ENCODE measurements around the gene TLDC2.
A peak's percentile ranks its signal among the peaks of the same experiment; 100 is the strongest.
"Not testable (repeated sequence)": the region's sequence is repeated elsewhere in the genome, so short reads cannot be mapped to it uniquely, and the experiment has no call there.

TLDC2 gene

DNA sequence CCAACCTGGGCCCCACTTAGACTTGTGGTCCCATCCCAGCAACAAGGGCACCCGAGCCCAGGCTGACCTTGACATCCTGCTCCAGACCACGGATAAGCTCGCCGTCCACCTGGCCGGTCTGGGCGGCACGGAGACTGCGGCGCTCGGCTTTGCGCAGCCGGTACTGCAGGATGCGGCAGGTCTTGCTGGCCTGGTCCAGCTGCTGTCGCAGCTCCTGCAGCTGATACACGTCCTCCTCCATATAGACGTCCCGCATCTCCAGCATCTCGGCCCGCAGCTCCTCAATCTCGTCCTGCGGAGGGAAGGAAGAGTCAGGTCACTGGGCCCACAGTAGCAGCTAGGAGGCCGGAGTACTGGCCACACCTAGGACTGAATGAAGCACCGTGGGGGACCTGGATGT, 36.8 kb upstream of the TLDC2 start:
- Histone ChIP-seq H3K9ac (ENCODE audit: low read length) (no peak overlapping the region), H3K36me3 (ENCODE audit: control insufficient read depth, insufficient read depth, low read length) (no peaks in the 10 kb centered on the region), H3K9me3 (ENCODE audit: control insufficient read depth, low read length) (no peaks in the 10 kb centered on the region), H3K4me1 (ENCODE audit: control insufficient read depth, insufficient read depth, low read length) (peaks cover 27% of the 10 kb centered on the region), H3K27me3 (ENCODE audit: control insufficient read depth, insufficient read depth, low read length) (no peaks in the 10 kb centered on the region), H3K4me3 (ENCODE audit: low read length) (no peak overlapping the region)

DNA sequence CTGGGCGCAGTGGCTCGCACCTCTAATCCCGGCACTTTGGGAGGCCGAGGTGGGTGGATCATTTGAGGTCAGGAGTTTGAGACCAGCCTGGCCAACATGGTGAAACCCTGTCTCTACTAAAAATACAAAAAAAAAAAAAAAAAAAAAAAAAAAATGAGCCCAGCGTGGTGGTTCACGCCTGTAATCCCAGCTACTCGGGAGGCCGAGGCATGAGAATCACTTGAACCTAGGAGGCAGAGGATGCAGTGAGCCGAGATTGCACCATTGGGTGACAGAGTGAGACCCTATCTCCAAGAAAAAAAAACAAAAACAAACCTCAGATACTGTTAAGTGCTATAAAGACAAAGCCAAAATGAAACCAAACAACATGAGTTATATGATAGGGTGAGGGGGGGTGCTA, 34.9 kb upstream of the TLDC2 start:
- H3K9ac ChIP-seq (ENCODE audit: low read length); H3K9me3 ChIP-seq (ENCODE audit: control insufficient read depth, low read length); H3K4me3 ChIP-seq (ENCODE audit: low read length); H3K36me3 ChIP-seq (ENCODE audit: control insufficient read depth, insufficient read depth, low read length); H3K27me3 ChIP-seq (ENCODE audit: control insufficient read depth, insufficient read depth, low read length): not testable (repeated sequence)
- H3K4me1 ChIP-seq (ENCODE audit: control insufficient read depth, insufficient read depth, low read length): peaks cover 18% of the 10 kb centered on the region

GRCh38 chr20:36845288-36845971, 30.5 kb upstream of the TLDC2 start:
- no peaks in the 10 kb centered on the region for H3K9me3 ChIP-seq (ENCODE audit: control insufficient read depth, low read length)
- H3K4me1 ChIP-seq (ENCODE audit: control insufficient read depth, insufficient read depth, low read length): peaks cover 14% of the 10 kb centered on the region
- H3K4me3 ChIP-seq (ENCODE audit: low read length): no peak overlapping the region
- H3K27me3 ChIP-seq (ENCODE audit: control insufficient read depth, insufficient read depth, low read length): no peaks in the 10 kb centered on the region
- no peaks in the 10 kb centered on the region for H3K36me3 ChIP-seq (ENCODE audit: control insufficient read depth, insufficient read depth, low read length)
- H3K9ac ChIP-seq (ENCODE audit: low read length): no peak overlapping the region

- H3K9me3 ChIP-seq (ENCODE audit: control insufficient read depth, low read length): peaks cover 3% of the 10 kb centered on the region
- no peaks in the 10 kb centered on the region for H3K36me3 ChIP-seq (ENCODE audit: control insufficient read depth, insufficient read depth, low read length)
- H3K9ac ChIP-seq (ENCODE audit: low read length): no peak overlapping the region
- no peak overlapping the region for H3K4me3 ChIP-seq (ENCODE audit: low read length)
- no peaks in the 10 kb centered on the region for H3K27me3 ChIP-seq (ENCODE audit: control insufficient read depth, insufficient read depth, low read length)
- peaks cover 23% of the 10 kb centered on the region for H3K4me1 ChIP-seq (ENCODE audit: control insufficient read depth, insufficient read depth, low read length)
These were observed 28.8 kb upstream of the TLDC2 start for GRCh38 chr20:36847009-36847709.

DNA sequence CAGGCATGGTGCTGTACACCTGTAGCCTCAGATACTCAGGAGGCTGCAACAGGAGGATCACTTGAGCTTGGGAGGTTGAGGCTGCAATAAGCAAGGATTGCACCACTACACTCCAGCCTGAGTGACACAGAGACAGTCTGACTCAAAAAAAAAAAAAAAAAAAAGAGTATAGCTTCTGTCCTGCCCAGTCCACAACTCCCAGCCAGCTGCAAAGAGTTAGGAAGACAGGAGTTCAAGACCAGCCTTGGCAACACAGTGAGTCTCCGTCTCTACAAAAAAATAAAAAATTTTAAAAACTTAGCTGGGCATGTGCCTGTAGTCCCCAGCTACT, 28.3 kb upstream of the TLDC2 start:
- peaks cover 26% of the 10 kb centered on the region for H3K4me1 ChIP-seq (ENCODE audit: control insufficient read depth, insufficient read depth, low read length)
- H3K36me3 ChIP-seq (ENCODE audit: control insufficient read depth, insufficient read depth, low read length): no peaks in the 10 kb centered on the region
- no peak overlapping the region for H3K4me3 ChIP-seq (ENCODE audit: low read length)
- H3K9ac ChIP-seq (ENCODE audit: low read length): no peak overlapping the region
- no peaks in the 10 kb centered on the region for H3K27me3 ChIP-seq (ENCODE audit: control insufficient read depth, insufficient read depth, low read length)
- H3K9me3 ChIP-seq (ENCODE audit: control insufficient read depth, low read length): peaks cover 3% of the 10 kb centered on the region

DNA sequence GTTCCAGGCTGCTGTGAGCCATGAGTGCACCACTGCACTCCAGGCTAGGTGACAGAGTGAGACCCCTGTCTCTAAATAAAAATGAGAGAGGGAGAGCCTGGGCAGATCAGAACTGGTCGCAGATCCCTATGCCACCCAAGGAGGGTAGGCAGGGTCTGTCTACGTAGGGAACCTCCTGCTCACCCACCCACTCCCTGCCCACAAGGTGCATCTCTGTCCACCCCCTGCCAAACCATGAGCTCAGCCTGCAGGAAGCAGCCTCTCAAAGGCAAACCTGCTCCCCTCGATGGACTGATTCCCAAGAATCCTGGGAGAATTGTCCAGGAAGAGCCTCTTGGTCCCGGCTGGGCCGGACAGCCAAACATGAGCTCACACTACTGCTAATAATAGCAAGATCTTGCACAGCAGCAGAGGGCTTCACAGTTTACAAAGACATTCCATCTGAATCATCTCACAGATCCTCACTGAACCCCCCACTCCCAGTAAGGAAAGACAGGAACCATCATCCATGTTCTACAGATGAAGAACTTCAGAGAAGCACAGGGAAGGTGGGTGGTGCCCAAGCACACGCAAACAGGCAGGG, 27.8 kb upstream of the TLDC2 start:
- Histone ChIP-seq H3K27me3 (ENCODE audit: control insufficient read depth, insufficient read depth, low read length) (no peaks in the 10 kb centered on the region), H3K36me3 (ENCODE audit: control insufficient read depth, insufficient read depth, low read length) (no peaks in the 10 kb centered on the region), H3K9me3 (ENCODE audit: control insufficient read depth, low read length) (peaks cover 3% of the 10 kb centered on the region), H3K9ac (ENCODE audit: low read length) (no peak overlapping the region), H3K4me1 (ENCODE audit: control insufficient read depth, insufficient read depth, low read length) (peaks cover 21% of the 10 kb centered on the region), H3K4me3 (ENCODE audit: low read length) (no peak overlapping the region)

DNA sequence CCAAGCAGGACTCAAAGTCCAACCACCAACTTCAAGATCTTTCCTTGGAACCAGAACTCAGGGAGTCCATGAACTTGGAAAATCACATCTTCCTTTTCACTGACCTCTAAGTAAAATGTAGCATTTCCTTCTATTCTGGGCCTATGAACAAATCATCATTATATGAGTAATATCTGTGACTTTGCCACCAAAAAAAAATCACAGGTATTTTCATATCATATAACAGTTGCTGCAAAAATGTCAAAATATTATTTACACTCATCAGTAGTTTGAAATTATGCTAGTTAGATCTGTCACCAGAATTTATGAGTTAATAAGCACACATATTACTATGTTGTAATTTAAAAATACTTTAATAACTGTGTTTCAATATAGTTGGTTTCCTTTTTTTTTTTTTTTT, 27.3 kb upstream of the TLDC2 start:
- Histone ChIP-seq H3K9ac (ENCODE audit: low read length) (no peak overlapping the region), H3K9me3 (ENCODE audit: control insufficient read depth, low read length) (peaks cover 3% of the 10 kb centered on the region), H3K4me1 (ENCODE audit: control insufficient read depth, insufficient read depth, low read length) (peaks cover 19% of the 10 kb centered on the region), H3K36me3 (ENCODE audit: control insufficient read depth, insufficient read depth, low read length) (no peaks in the 10 kb centered on the region), H3K4me3 (ENCODE audit: low read length) (no peak overlapping the region), H3K27me3 (ENCODE audit: control insufficient read depth, insufficient read depth, low read length) (no peaks in the 10 kb centered on the region)

GRCh38 chr20:36849333-36850065, 26.4 kb upstream of the TLDC2 start:
- Histone ChIP-seq H3K9ac (ENCODE audit: low read length) (no peak overlapping the region), H3K36me3 (ENCODE audit: control insufficient read depth, insufficient read depth, low read length) (no peaks in the 10 kb centered on the region), H3K27me3 (ENCODE audit: control insufficient read depth, insufficient read depth, low read length) (no peaks in the 10 kb centered on the region), H3K4me3 (ENCODE audit: low read length) (no peak overlapping the region), H3K9me3 (ENCODE audit: control insufficient read depth, low read length) (peaks cover 3% of the 10 kb centered on the region), H3K4me1 (ENCODE audit: control insufficient read depth, insufficient read depth, low read length) (peaks cover 27% of the 10 kb centered on the region)

DNA sequence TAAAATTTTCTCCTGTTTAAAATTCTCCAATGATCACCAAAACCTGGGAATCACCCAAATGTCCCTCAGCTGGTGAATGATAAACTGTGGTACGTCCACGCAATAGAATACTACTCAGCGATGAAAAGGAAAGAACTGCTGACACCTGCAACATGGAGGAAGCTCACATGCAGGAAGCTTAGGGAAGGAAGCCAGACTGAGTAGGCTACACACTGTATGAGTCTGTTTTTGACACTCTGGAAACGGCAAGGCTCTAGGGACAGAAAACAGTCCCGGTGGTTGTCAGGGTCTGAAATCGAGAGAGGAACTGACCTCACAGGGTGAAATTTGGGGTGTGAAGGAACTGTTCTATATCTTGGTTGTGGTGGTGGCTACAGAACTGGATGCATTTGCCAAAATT, 25.2 kb upstream of the TLDC2 start:
- H3K4me1 ChIP-seq (ENCODE audit: control insufficient read depth, insufficient read depth, low read length): peaks cover 37% of the 10 kb centered on the region
- H3K36me3 ChIP-seq (ENCODE audit: control insufficient read depth, insufficient read depth, low read length): no peaks in the 10 kb centered on the region
- no peaks in the 10 kb centered on the region for H3K27me3 ChIP-seq (ENCODE audit: control insufficient read depth, insufficient read depth, low read length)
- H3K9ac ChIP-seq (ENCODE audit: low read length): no peak overlapping the region
- no peak overlapping the region for H3K4me3 ChIP-seq (ENCODE audit: low read length)
- H3K9me3 ChIP-seq (ENCODE audit: control insufficient read depth, low read length): peaks cover 3% of the 10 kb centered on the region

DNA sequence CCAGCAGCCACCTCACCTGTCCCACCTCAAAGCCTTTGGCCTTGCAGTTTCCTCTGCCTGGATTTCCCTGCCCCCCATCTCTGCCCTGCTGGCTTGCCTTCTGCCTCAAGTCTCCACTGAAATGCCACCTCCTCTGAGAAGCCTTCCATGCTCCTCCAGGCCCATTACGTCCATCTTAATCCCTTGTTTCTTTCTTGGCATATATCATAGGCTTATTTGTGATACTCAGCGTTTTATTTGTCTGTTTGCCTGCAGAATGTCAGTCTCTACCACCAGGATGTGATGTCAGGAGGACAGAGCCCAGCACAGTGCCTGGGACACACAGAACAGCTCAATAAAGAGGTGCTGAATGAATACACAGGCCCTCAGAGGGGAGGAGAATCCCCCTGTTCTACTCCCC, 24.4 kb upstream of the TLDC2 start:
- no peak overlapping the region for H3K4me3 ChIP-seq (ENCODE audit: low read length)
- peaks cover 45% of the 10 kb centered on the region for H3K4me1 ChIP-seq (ENCODE audit: control insufficient read depth, insufficient read depth, low read length)

DNA sequence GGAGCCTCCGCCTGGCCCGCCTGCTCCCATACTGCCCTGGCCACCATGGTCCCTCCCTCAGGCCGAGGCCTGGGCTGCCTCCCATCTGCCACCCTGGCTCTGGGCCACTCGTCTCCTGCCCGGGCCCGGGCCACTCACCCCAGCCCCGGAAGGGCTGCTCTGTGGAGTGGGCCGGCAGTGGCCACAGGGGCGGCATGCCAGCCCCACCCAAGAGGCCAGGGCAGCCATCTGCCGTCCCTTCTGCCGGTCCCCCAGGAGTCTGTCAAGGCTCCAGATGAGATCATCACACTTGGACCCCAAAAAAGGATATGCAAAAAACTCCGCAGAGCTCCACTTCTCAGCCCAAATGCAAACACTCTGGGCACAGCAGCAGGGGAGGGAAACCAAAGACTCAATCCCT, 23.8 kb upstream of the TLDC2 start:
- Histone ChIP-seq H3K4me1 (ENCODE audit: control insufficient read depth, insufficient read depth, low read length) (peaks cover 52% of the 10 kb centered on the region), H3K36me3 (ENCODE audit: control insufficient read depth, insufficient read depth, low read length) (no peaks in the 10 kb centered on the region), H3K9me3 (ENCODE audit: control insufficient read depth, low read length) (peaks cover 3% of the 10 kb centered on the region), H3K4me3 (ENCODE audit: low read length) (no peak overlapping the region), H3K27me3 (ENCODE audit: control insufficient read depth, insufficient read depth, low read length) (no peaks in the 10 kb centered on the region), H3K9ac (ENCODE audit: low read length) (peak overlapping the region; percentile 47)

More for the DNA sequence above, 24.4 kb upstream of the TLDC2 start:
- no peaks in the 10 kb centered on the region for H3K27me3 ChIP-seq (ENCODE audit: control insufficient read depth, insufficient read depth, low read length)
- no peaks in the 10 kb centered on the region for H3K36me3 ChIP-seq (ENCODE audit: control insufficient read depth, insufficient read depth, low read length)
- H3K9ac ChIP-seq (ENCODE audit: low read length): no peak overlapping the region
- H3K9me3 ChIP-seq (ENCODE audit: control insufficient read depth, low read length): peaks cover 3% of the 10 kb centered on the region
